ENCODE results near the gene C8B. TPM values are rescaled to one million over a fixed set of nuclear protein-coding genes. Genes with fewer than 3 reads are reported as not detected.

Gene C8B
- total and polyA plus RNA-seq, 2 donors (not counting 1 experiment from before 2014, with no cell fraction given) = not detected

DNA sequence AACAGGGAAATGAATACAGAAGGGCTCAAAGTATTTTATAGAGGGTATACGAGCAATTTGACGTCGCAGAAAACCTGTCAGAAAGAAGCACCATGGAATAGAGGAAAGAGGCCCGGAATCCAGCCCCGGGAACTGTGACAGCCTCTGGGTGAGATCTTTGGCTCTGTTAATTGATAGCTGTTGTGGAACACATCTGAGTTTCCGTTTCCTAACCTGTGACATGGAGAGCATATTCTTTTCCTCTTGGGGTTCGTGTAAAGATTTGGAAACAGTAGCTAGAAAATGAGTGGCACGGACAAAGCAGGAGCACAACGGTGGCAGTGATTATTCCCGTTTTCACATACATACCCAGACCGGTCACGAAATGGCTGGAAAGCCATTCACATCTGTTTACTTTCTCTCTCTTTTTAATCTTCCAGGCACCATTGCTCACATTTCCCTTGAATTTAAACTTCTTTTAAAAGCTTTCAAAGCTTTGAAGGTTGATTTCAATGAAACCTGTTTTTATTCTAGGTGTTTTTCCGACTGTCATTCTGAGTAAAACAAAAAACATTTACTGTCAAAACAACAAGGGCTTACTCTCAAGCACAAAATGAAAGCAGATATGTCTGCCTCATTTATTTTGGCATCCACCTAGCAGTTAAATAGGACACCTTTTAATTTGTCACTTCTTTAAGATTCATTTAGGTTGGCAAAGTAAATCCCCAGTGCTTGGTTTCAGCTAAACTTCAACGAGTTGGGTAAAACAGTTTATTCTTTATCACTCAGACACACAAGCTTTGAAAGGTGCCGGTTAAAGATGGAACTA is 26.7 kb upstream of the C8B start:
- no peak overlapping the region for H2AFZ ChIP-seq (ENCODE audit: insufficient read depth, low read depth, low read length, poor library complexity, severe bottlenecking)
- no peak overlapping the region for H3K27ac ChIP-seq (ENCODE audit: low read length in 2 of 2)
- H3K4me2 ChIP-seq (replicated peaks; ENCODE audit: low read depth, low read length, poor library complexity, severe bottlenecking) = no peak overlapping the region
- no peaks in the 10 kb centered on the region for H3K9me3 ChIP-seq (ENCODE audit: control extremely low read depth in 1 of 3, control insufficient read depth in 2 of 3, insufficient read depth in 1 of 3, low read length in 2 of 3)
- Mint-ChIP-seq H3K27ac (no peak overlapping the region), H3K4me1 (no peaks in the 10 kb centered on the region), H3K4me3 (no peak overlapping the region), H3K9me3 (ENCODE audit: insufficient read depth) (no peaks in the 10 kb centered on the region), H3K27me3 (no peaks in the 10 kb centered on the region)
- no peak for DNase-seq
- ATAC-seq (ENCODE audit: low read depth) = no peak
- CTCF ChIA-PET = no interaction called here
- TF ChIP-seq EZH2 (IDR thresholded peaks at IDR 0.05; ENCODE audit: borderline replicate concordance, insufficient read depth, low read depth, low read length, poor library complexity, severe bottlenecking) = no peak
- TF ChIP-seq, protein P1, sequence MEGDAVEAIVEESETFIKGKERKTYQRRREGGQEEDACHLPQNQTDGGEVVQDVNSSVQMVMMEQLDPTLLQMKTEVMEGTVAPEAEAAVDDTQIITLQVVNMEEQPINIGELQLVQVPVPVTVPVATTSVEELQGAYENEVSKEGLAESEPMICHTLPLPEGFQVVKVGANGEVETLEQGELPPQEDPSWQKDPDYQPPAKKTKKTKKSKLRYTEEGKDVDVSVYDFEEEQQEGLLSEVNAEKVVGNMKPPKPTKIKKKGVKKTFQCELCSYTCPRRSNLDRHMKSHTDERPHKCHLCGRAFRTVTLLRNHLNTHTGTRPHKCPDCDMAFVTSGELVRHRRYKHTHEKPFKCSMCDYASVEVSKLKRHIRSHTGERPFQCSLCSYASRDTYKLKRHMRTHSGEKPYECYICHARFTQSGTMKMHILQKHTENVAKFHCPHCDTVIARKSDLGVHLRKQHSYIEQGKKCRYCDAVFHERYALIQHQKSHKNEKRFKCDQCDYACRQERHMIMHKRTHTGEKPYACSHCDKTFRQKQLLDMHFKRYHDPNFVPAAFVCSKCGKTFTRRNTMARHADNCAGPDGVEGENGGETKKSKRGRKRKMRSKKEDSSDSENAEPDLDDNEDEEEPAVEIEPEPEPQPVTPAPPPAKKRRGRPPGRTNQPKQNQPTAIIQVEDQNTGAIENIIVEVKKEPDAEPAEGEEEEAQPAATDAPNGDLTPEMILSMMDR (IDR thresholded peaks at IDR 0.05) = no peak
- no peaks in the 10 kb centered on the region for H3K27me3 ChIP-seq (replicated peaks in 1 of 4; ENCODE audit: control extremely low read depth in 1 of 4, control insufficient read depth in 3 of 4, insufficient read depth in 4 of 4, low read length in 3 of 4)
- no peak overlapping the region for H3K9ac ChIP-seq (ENCODE audit: low read length)
- POLR2A ChIA-PET = no interaction called here
- H3K36me3 ChIP-seq (replicated peaks in 1 of 2; ENCODE audit: control extremely low read depth in 1 of 2, control insufficient read depth in 1 of 2, extremely low read depth in 1 of 2, insufficient read depth in 2 of 2, low read length in 1 of 2) = no peaks in the 10 kb centered on the region
- no peaks in the 10 kb centered on the region for H3K4me1 ChIP-seq (ENCODE audit: control insufficient read depth in 2 of 2, insufficient read depth in 2 of 2, low read length in 2 of 2)
- 86% methylated on average over 12 of the region's 15 CpGs for WGBS (ENCODE audit: insufficient coverage)
- H3K4me3 ChIP-seq (ENCODE audit: control extremely low read depth in 1 of 5, extremely low read depth in 1 of 5, insufficient read depth in 1 of 5, low read depth in 2 of 5, low read length in 4 of 5) = no peak overlapping the region
- H3K79me2 ChIP-seq (ENCODE audit: control insufficient read depth, insufficient read depth, low read length) = no peaks in the 10 kb centered on the region
- intact Hi-C loops (cut with micrococcal nuclease) = no loop called here
- no peaks in the 10 kb centered on the region for H4K20me1 ChIP-seq (ENCODE audit: control insufficient read depth, insufficient read depth, low read length, poor library complexity, severe bottlenecking)

GRCh38 chr1:56991576-56991975 is 25.8 kb upstream of the C8B start:
- H3K27ac Mint-ChIP-seq = no peak overlapping the region
- no peaks in the 10 kb centered on the region for H3K27me3 Mint-ChIP-seq
- Histone ChIP-seq H3K27ac (ENCODE audit: low read length in 2 of 2) (no peak overlapping the region), H3K79me2 (ENCODE audit: control insufficient read depth, insufficient read depth, low read length) (no peaks in the 10 kb centered on the region), H3K9ac (ENCODE audit: low read length) (no peak overlapping the region), H2AFZ (ENCODE audit: insufficient read depth, low read depth, low read length, poor library complexity, severe bottlenecking) (no peak overlapping the region), H3K9me3 (ENCODE audit: control extremely low read depth in 1 of 3, control insufficient read depth in 2 of 3, insufficient read depth in 1 of 3, low read length in 2 of 3) (no peaks in the 10 kb centered on the region), H3K4me3 (ENCODE audit: control extremely low read depth in 1 of 5, extremely low read depth in 1 of 5, insufficient read depth in 1 of 5, low read depth in 2 of 5, low read length in 4 of 5) (no peak overlapping the region), H4K20me1 (ENCODE audit: control insufficient read depth, insufficient read depth, low read length, poor library complexity, severe bottlenecking) (no peaks in the 10 kb centered on the region), H3K36me3 (replicated peaks in 1 of 2; ENCODE audit: control extremely low read depth in 1 of 2, control insufficient read depth in 1 of 2, extremely low read depth in 1 of 2, insufficient read depth in 2 of 2, low read length in 1 of 2) (no peaks in the 10 kb centered on the region), H3K27me3 (replicated peaks in 1 of 4; ENCODE audit: control extremely low read depth in 1 of 4, control insufficient read depth in 3 of 4, insufficient read depth in 4 of 4, low read length in 3 of 4) (no peaks in the 10 kb centered on the region), H3K4me2 (replicated peaks; ENCODE audit: low read depth, low read length, poor library complexity, severe bottlenecking) (no peak overlapping the region), H3K4me1 (ENCODE audit: control insufficient read depth in 2 of 2, insufficient read depth in 2 of 2, low read length in 2 of 2) (no peaks in the 10 kb centered on the region)
- no CpG with 5 or more reads among the region's 3 CpGs for WGBS (ENCODE audit: insufficient coverage)
- no peaks in the 10 kb centered on the region for H3K4me1 Mint-ChIP-seq
- H3K4me3 Mint-ChIP-seq = no peak overlapping the region
- H3K9me3 Mint-ChIP-seq (ENCODE audit: insufficient read depth) = no peaks in the 10 kb centered on the region
- DNase-seq (no peak), ATAC-seq (ENCODE audit: low read depth) (no peak)
- ChIA-PET POLR2A (no interaction called here), CTCF (no interaction called here)
- TF ChIP-seq EZH2 (IDR thresholded peaks at IDR 0.05; ENCODE audit: borderline replicate concordance, insufficient read depth, low read depth, low read length, poor library complexity, severe bottlenecking) = no peak
- TF ChIP-seq, protein P1 (IDR thresholded peaks at IDR 0.05) = no peak
- intact Hi-C loops (cut with micrococcal nuclease) = no loop called here

Measured in B cell (primary cell).